ENCODE results near the gene HAGHL.

The HAGHL gene

DNA sequence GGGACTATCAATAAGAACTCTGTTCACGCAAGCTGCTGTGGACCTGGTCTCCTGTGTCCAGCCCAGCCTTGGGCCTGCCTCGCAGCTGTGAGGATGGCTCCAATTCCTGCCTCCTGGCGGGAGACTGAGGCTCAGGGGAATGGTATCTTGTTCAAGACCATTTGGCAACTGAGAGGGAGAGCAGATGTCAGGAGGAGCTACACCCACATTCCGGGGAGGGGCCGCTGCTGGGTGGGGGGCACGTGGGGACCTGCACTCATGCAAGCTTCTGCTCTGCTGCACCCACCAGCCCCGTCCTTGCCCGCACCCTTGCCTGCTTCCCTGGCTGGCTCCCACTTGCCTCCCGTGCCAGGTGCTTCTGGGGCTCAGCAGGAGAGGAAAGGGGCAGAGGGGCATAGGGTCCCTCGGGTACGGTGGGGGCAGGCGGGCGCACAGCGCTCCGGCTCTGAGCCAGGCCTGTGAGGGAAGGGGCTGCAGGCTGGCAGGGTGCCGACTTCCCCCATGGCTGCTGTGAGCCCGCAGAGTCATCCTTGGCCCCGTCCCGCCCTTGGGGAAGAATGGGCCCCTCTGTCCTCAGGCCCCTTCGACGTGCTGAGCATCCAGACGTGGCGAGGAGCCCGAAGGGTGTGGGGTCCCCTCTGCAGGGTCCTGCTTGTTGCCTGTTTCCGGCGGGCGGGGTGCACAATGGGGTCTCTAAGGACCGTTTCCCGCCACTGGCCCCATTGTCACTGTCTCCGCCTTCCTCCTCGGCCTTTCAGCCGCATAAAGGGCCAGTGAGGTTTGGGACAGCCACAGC, 9.3 kb upstream of the HAGHL start:
- Histone ChIP-seq H3K27ac (ENCODE audit: low read depth, low read length) (no peak overlapping the region), H3K9me3 (ENCODE audit: control insufficient read depth, insufficient read depth, low read length) (no peaks in the 10 kb centered on the region), H3K4me1 (ENCODE audit: control insufficient read depth, insufficient read depth, low read length) (peaks cover 23% of the 10 kb centered on the region), H3K27me3 (ENCODE audit: control insufficient read depth, insufficient read depth, low read length) (peaks cover 32% of the 10 kb centered on the region), H3K4me3 (ENCODE audit: low read depth, low read length) (no peak overlapping the region), H3K36me3 (ENCODE audit: control insufficient read depth, insufficient read depth, low read length) (no peaks in the 10 kb centered on the region), H3K9ac (ENCODE audit: low read depth, low read length) (no peak overlapping the region)

GRCh38 chr16:718389-718788, 8.5 kb upstream of the HAGHL start:
- H3K9me3 ChIP-seq (ENCODE audit: control insufficient read depth, insufficient read depth, low read length): no peaks in the 10 kb centered on the region
- H3K27me3 ChIP-seq (ENCODE audit: control insufficient read depth, insufficient read depth, low read length): peaks cover 32% of the 10 kb centered on the region
- no peaks in the 10 kb centered on the region for H3K36me3 ChIP-seq (ENCODE audit: control insufficient read depth, insufficient read depth, low read length)
- H3K4me1 ChIP-seq (ENCODE audit: control insufficient read depth, insufficient read depth, low read length): peaks cover 23% of the 10 kb centered on the region
- H3K4me3 ChIP-seq (ENCODE audit: low read depth, low read length): no peak overlapping the region
- H3K9ac ChIP-seq (ENCODE audit: low read depth, low read length): no peak overlapping the region
- no peak overlapping the region for H3K27ac ChIP-seq (ENCODE audit: low read depth, low read length)

- Histone ChIP-seq H3K27ac (ENCODE audit: low read depth, low read length) (no peak overlapping the region), H3K4me3 (ENCODE audit: low read depth, low read length) (no peak overlapping the region), H3K36me3 (ENCODE audit: control insufficient read depth, insufficient read depth, low read length) (no peaks in the 10 kb centered on the region), H3K4me1 (ENCODE audit: control insufficient read depth, insufficient read depth, low read length) (peaks cover 23% of the 10 kb centered on the region), H3K27me3 (ENCODE audit: control insufficient read depth, insufficient read depth, low read length) (peaks cover 28% of the 10 kb centered on the region), H3K9ac (ENCODE audit: low read depth, low read length) (no peak overlapping the region), H3K9me3 (ENCODE audit: control insufficient read depth, insufficient read depth, low read length) (no peaks in the 10 kb centered on the region)
Observed at GRCh38 chr16:718922-719321, 8.0 kb upstream of the HAGHL start.

DNA sequence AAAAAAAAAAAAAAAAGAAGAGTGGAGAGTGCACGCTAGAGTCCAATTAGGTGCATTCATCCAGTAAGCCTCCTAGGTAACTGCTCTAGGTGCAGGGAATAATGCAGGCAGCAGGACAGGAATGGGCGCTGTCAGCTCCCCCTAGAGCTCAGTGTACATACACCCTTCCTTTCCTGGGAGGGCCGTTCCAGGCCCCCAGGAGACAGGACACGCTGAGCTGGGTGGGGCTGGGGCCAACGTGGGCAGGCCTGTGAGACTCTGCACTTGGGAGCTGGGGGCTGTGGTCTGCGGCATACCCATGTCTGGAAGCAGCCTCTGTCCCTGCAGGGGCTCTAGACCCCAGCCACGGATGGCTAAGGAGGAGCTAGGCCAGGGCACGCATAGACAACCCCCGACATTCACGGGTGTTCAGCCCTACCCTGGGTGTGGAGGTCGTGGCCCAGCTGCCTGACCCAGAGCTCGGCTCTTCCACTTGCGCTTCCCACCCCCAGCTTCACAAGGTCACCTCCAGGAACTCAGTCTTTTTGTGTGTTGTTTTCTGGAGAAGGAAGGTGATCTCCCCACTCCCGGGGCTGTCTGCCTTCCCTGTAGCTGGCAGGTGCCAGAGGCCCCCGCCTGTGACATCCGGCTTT, 7.0 kb upstream of the HAGHL start:
- Histone ChIP-seq H3K9me3 (ENCODE audit: control insufficient read depth, insufficient read depth, low read length) (no peaks in the 10 kb centered on the region), H3K27me3 (ENCODE audit: control insufficient read depth, insufficient read depth, low read length) (peaks cover 22% of the 10 kb centered on the region; the same call in 1 of the 2 replicates), H3K4me1 (ENCODE audit: control insufficient read depth, insufficient read depth, low read length) (peaks cover 23% of the 10 kb centered on the region), H3K4me3 (ENCODE audit: low read depth, low read length) (peak overlapping the region; percentile 96), H3K36me3 (ENCODE audit: control insufficient read depth, insufficient read depth, low read length) (no peaks in the 10 kb centered on the region), H3K27ac (ENCODE audit: low read depth, low read length) (peak overlapping the region; percentile 93), H3K9ac (ENCODE audit: low read depth, low read length) (peak overlapping the region; percentile 32; the same call in 1 of the 2 replicates)

GRCh38 chr16:720447-720989, 6.4 kb upstream of the HAGHL start:
- peak overlapping the region; percentile 93 for H3K27ac ChIP-seq (ENCODE audit: low read depth, low read length)
- no peaks in the 10 kb centered on the region for H3K9me3 ChIP-seq (ENCODE audit: control insufficient read depth, insufficient read depth, low read length)
- H3K4me3 ChIP-seq (ENCODE audit: low read depth, low read length): peak overlapping the region; percentile 96
- H3K4me1 ChIP-seq (ENCODE audit: control insufficient read depth, insufficient read depth, low read length): peaks cover 23% of the 10 kb centered on the region
- H3K27me3 ChIP-seq (ENCODE audit: control insufficient read depth, insufficient read depth, low read length): peaks cover 18% of the 10 kb centered on the region; the same call in 1 of the 2 replicates
- H3K9ac ChIP-seq (ENCODE audit: low read depth, low read length): peak overlapping the region; percentile 94
- H3K36me3 ChIP-seq (ENCODE audit: control insufficient read depth, insufficient read depth, low read length): no peaks in the 10 kb centered on the region

DNA sequence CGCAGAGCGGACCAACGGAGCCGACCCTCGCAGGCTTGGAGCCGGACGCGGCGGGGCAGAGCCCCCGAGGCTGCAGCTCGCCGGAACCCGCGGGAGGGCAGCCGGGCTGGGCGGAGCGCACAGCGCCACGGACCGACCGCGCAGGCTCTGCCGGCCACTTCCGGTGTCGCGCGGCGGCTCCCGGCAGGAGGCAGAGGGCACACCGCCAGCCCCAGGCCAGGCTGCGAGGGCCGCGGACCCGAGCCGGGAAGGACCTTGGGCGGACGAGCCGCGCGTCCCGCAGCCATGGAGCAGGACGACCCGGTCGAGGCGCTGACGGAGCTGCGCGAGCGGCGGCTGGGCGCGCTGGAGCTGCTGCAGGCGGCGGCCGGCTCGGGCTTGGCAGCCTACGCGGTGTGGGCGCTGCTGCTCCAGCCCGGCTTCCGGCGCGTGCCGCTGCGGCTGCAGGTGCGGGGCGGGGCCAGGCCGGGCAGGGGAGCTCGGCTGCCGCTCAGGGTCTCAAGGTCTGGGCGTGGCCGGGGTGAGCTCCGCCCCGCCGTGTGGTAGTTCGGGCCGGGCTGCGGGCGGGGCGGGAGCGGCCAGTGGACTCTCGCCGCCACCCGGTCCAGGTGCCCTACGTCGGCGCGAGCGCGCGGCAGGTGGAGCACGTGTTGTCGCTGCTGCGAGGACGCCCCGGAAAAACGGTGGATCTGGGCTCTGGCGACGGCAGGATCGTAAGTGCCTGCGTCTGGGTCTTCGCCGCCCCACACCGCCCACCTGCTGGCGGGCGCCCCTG, 5.7 kb upstream of the HAGHL start, which contains the start of gene ANTKMT:
Gene ANTKMT (plus strand): TSS at position 157 of the 775 bp plus-strand sequence. CDS start 129 bp downstream, at position 286.
- H3K36me3 ChIP-seq (ENCODE audit: control insufficient read depth, insufficient read depth, low read length): no peaks in the 10 kb centered on the region
- peak within 1 kb of the TSS; percentile 94 for H3K9ac ChIP-seq (ENCODE audit: low read depth, low read length)
- peaks cover 12% of the 10 kb centered on the region; the same call in 1 of the 2 replicates for H3K27me3 ChIP-seq (ENCODE audit: control insufficient read depth, insufficient read depth, low read length)
- H3K4me3 ChIP-seq (ENCODE audit: low read depth, low read length): peak within 1 kb of the TSS; percentile 96
- peak within 1 kb of the TSS; percentile 93 for H3K27ac ChIP-seq (ENCODE audit: low read depth, low read length)
- no peaks in the 10 kb centered on the region for H3K9me3 ChIP-seq (ENCODE audit: control insufficient read depth, insufficient read depth, low read length)
- peaks cover 19% of the 10 kb centered on the region for H3K4me1 ChIP-seq (ENCODE audit: control insufficient read depth, insufficient read depth, low read length)

- H3K27ac ChIP-seq (ENCODE audit: low read depth, low read length): no peak overlapping the region
- no peak overlapping the region for H3K9ac ChIP-seq (ENCODE audit: low read depth, low read length)
- H3K4me1 ChIP-seq (ENCODE audit: control insufficient read depth, insufficient read depth, low read length): peaks cover 15% of the 10 kb centered on the region
- peak overlapping the region; percentile 96; the same call in 1 of the 2 replicates for H3K4me3 ChIP-seq (ENCODE audit: low read depth, low read length)
- no peaks in the 10 kb centered on the region for H3K36me3 ChIP-seq (ENCODE audit: control insufficient read depth, insufficient read depth, low read length)
- H3K9me3 ChIP-seq (ENCODE audit: control insufficient read depth, insufficient read depth, low read length): no peaks in the 10 kb centered on the region
- peaks cover 9% of the 10 kb centered on the region; the same call in 1 of the 2 replicates for H3K27me3 ChIP-seq (ENCODE audit: control insufficient read depth, insufficient read depth, low read length)
Observed at GRCh38 chr16:721765-722540, 5.0 kb upstream of the HAGHL start.

- peaks cover 9% of the 10 kb centered on the region; the same call in 1 of the 2 replicates for H3K27me3 ChIP-seq (ENCODE audit: control insufficient read depth, insufficient read depth, low read length)
- no peak overlapping the region for H3K9ac ChIP-seq (ENCODE audit: low read depth, low read length)
- H3K4me1 ChIP-seq (ENCODE audit: control insufficient read depth, insufficient read depth, low read length): peaks cover 18% of the 10 kb centered on the region
- H3K9me3 ChIP-seq (ENCODE audit: control insufficient read depth, insufficient read depth, low read length): no peaks in the 10 kb centered on the region
- no peak overlapping the region for H3K27ac ChIP-seq (ENCODE audit: low read depth, low read length)
- H3K4me3 ChIP-seq (ENCODE audit: low read depth, low read length): no peak overlapping the region
- H3K36me3 ChIP-seq (ENCODE audit: control insufficient read depth, insufficient read depth, low read length): no peaks in the 10 kb centered on the region
Observed at GRCh38 chr16:722835-723633, 3.9 kb upstream of the HAGHL start.

GRCh38 chr16:723695-724094, 3.2 kb upstream of the HAGHL start:
- no peak overlapping the region for H3K27ac ChIP-seq (ENCODE audit: low read depth, low read length)
- H3K4me1 ChIP-seq (ENCODE audit: control insufficient read depth, insufficient read depth, low read length): peaks cover 15% of the 10 kb centered on the region
- H3K9ac ChIP-seq (ENCODE audit: low read depth, low read length): no peak overlapping the region
- H3K36me3 ChIP-seq (ENCODE audit: control insufficient read depth, insufficient read depth, low read length): no peaks in the 10 kb centered on the region
- no peaks in the 10 kb centered on the region for H3K9me3 ChIP-seq (ENCODE audit: control insufficient read depth, insufficient read depth, low read length)
- H3K27me3 ChIP-seq (ENCODE audit: control insufficient read depth, insufficient read depth, low read length): peaks cover 5% of the 10 kb centered on the region; the same call in 1 of the 2 replicates
- no peak overlapping the region for H3K4me3 ChIP-seq (ENCODE audit: low read depth, low read length)

Measured in HUES48 (cell line).